Measurements from ENCODE around the gene TC2N. TPM values are rescaled to one million over a fixed set of nuclear protein-coding genes. Genes with fewer than 3 reads are reported as not detected.
A peak's percentile ranks its signal among the peaks of the same experiment; 100 is the strongest.
"Not testable (repeated sequence)": the region's sequence is repeated elsewhere in the genome, so short reads cannot be mapped to it uniquely, and the experiment has no call there.

Gene TC2N
- total RNA-seq, 2 experiments from 2014 or later = 61.7 to 66.2 TPM

GRCh38 chr14:91875525-91876286, 8.4 kb upstream of the TC2N start:
- CTCF ChIA-PET = interaction anchor here (0.5 to 3.4 kb wide), 3 partner anchors 12 to 35 kb away, joined by 3 to 12 read pairs (median 8); no protein-coding TSS in a partner anchor
- H3K27ac Mint-ChIP-seq = no peak overlapping the region
- no peaks in the 10 kb centered on the region for H3K27me3 Mint-ChIP-seq (ENCODE audit: low read depth)

GRCh38 chr14:91873471-91874415, 6.4 kb upstream of the TC2N start:
- CTCF ChIA-PET = interaction anchor here (1.2 to 3.4 kb wide), 7 partner anchors 9 to 123 kb away, joined by 3 to 13 read pairs (median 5); no protein-coding TSS in a partner anchor
- Mint-ChIP-seq H3K9me3 (no peaks in the 10 kb centered on the region), H3K27me3 (ENCODE audit: low read depth) (no peaks in the 10 kb centered on the region), H3K4me3 (peak overlapping the region; percentile 57), H3K36me3 (ENCODE audit: low read depth) (no peaks in the 10 kb centered on the region), H3K27ac (peak overlapping the region; percentile 74), H3K4me1 (ENCODE audit: low read depth) (peaks cover 80% of the 10 kb centered on the region)
- intact Hi-C loops (cut with micrococcal nuclease) = loop anchor here (1.0 to 5.0 kb wide), 7 partner anchors 15 to 779 kb away; partner anchors contain the start of genes PPP4R3A and TRIP11
- DNase-seq = peak; percentile 91

More at GRCh38 chr14:91875525-91876286, 8.4 kb upstream of the TC2N start:
- Mint-ChIP-seq H3K9me3 (no peaks in the 10 kb centered on the region), H3K4me1 (ENCODE audit: low read depth) (peaks cover 76% of the 10 kb centered on the region), H3K4me3 (no peak overlapping the region), H3K36me3 (ENCODE audit: low read depth) (no peaks in the 10 kb centered on the region)
- no peak for DNase-seq
- intact Hi-C loops (cut with micrococcal nuclease) = no loop called here

GRCh38 chr14:91872517-91873470, 5.5 kb upstream of the TC2N start:
- Mint-ChIP-seq H3K4me1 (ENCODE audit: low read depth) (peaks cover 87% of the 10 kb centered on the region), H3K9me3 (no peaks in the 10 kb centered on the region), H3K27me3 (ENCODE audit: low read depth) (no peaks in the 10 kb centered on the region), H3K4me3 (peak overlapping the region; percentile 57), H3K27ac (peak overlapping the region; percentile 74), H3K36me3 (ENCODE audit: low read depth) (no peaks in the 10 kb centered on the region)
- CTCF ChIA-PET = interaction anchor here (1.0 to 3.4 kb wide), 7 partner anchors 9 to 124 kb away, joined by 3 to 13 read pairs (median 4); no protein-coding TSS in a partner anchor
- peak; percentile 53 for DNase-seq
- intact Hi-C loops (cut with micrococcal nuclease) = loop anchor here (1.0 to 5.0 kb wide), 7 partner anchors 14 to 780 kb away; partner anchors contain the start of genes PPP4R3A and TRIP11

GRCh38 chr14:91872011-91872501, 4.7 kb upstream of the TC2N start:
- Mint-ChIP-seq H3K36me3 (ENCODE audit: low read depth) (no peaks in the 10 kb centered on the region), H3K27ac (peak overlapping the region; percentile 74), H3K4me1 (ENCODE audit: low read depth) (peaks cover 87% of the 10 kb centered on the region), H3K9me3 (no peaks in the 10 kb centered on the region), H3K4me3 (peak overlapping the region; percentile 57), H3K27me3 (ENCODE audit: low read depth) (no peaks in the 10 kb centered on the region)
- peak; percentile 71 for DNase-seq
- CTCF ChIA-PET = interaction anchor here (0.9 to 3.4 kb wide), 7 partner anchors 9 to 124 kb away, joined by 3 to 13 read pairs (median 3); no protein-coding TSS in a partner anchor
- intact Hi-C loops (cut with micrococcal nuclease) = loop anchor here (2.0 to 5.0 kb wide), 6 partner anchors 13 to 780 kb away; partner anchors contain the start of genes PPP4R3A and TRIP11

GRCh38 chr14:91871401-91871800, 4.1 kb upstream of the TC2N start:
- H3K4me3 Mint-ChIP-seq; DNase-seq; H3K27me3 Mint-ChIP-seq (ENCODE audit: low read depth); H3K36me3 Mint-ChIP-seq (ENCODE audit: low read depth); H3K9me3 Mint-ChIP-seq: not testable (repeated sequence)
- H3K4me1 Mint-ChIP-seq (ENCODE audit: low read depth) = peaks cover 83% of the 10 kb centered on the region
- H3K27ac Mint-ChIP-seq = peak overlapping the region; percentile 74
- intact Hi-C loops (cut with micrococcal nuclease) = loop anchor here (2.0 to 5.0 kb wide), 5 partner anchors 171 to 781 kb away; partner anchors contain the start of genes PPP4R3A and TRIP11
- CTCF ChIA-PET = interaction anchor here (0.9 to 3.3 kb wide), 3 partner anchors 12 to 28 kb away, joined by 3 to 13 read pairs (median 5); no protein-coding TSS in a partner anchor

- Mint-ChIP-seq H3K4me1 (ENCODE audit: low read depth) (peaks cover 83% of the 10 kb centered on the region), H3K27ac (peak overlapping the region; percentile 96), H3K27me3 (ENCODE audit: low read depth) (no peaks in the 10 kb centered on the region), H3K36me3 (ENCODE audit: low read depth) (no peaks in the 10 kb centered on the region), H3K4me3 (peak overlapping the region; percentile 66), H3K9me3 (no peaks in the 10 kb centered on the region)
- no peak for DNase-seq
- intact Hi-C loops (cut with micrococcal nuclease) = loop anchor here (1.0 to 5.0 kb wide), 6 partner anchors 35 to 781 kb away; partner anchors contain the start of genes PPP4R3A and TRIP11
- CTCF ChIA-PET = no interaction called here
Observed at GRCh38 chr14:91870890-91871289, 3.6 kb upstream of the TC2N start.

- no peaks in the 10 kb centered on the region for H3K9me3 Mint-ChIP-seq
- no peaks in the 10 kb centered on the region for H3K27me3 Mint-ChIP-seq (ENCODE audit: low read depth)
Observed at GRCh38 chr14:91870001-91870400, 2.7 kb upstream of the TC2N start.

GRCh38 chr14:91869556-91869955, 2.2 kb upstream of the TC2N start:
- CTCF ChIA-PET = interaction anchor here (1.1 to 1.4 kb wide), 2 partner anchors 11 kb away, joined by 3 to 5 read pairs; no protein-coding TSS in a partner anchor
- intact Hi-C loops (cut with micrococcal nuclease) = loop anchor here (5.0 kb wide), 1 partner anchor 622 kb away; no protein-coding TSS in a partner anchor
- Mint-ChIP-seq H3K36me3 (ENCODE audit: low read depth) (no peaks in the 10 kb centered on the region), H3K4me3 (peak overlapping the region; percentile 66), H3K27ac (peak overlapping the region; percentile 96), H3K4me1 (ENCODE audit: low read depth) (peaks cover 85% of the 10 kb centered on the region), H3K27me3 (ENCODE audit: low read depth) (no peaks in the 10 kb centered on the region), H3K9me3 (no peaks in the 10 kb centered on the region)
- no peak for DNase-seq

More at GRCh38 chr14:91870001-91870400, 2.7 kb upstream of the TC2N start:
- Mint-ChIP-seq H3K36me3 (ENCODE audit: low read depth) (no peaks in the 10 kb centered on the region), H3K4me1 (ENCODE audit: low read depth) (peaks cover 82% of the 10 kb centered on the region), H3K4me3 (peak overlapping the region; percentile 66), H3K27ac (peak overlapping the region; percentile 96)
- CTCF ChIA-PET = interaction anchor here (1.1 to 1.4 kb wide), 2 partner anchors 10 to 11 kb away, joined by 3 to 5 read pairs; no protein-coding TSS in a partner anchor
- intact Hi-C loops (cut with micrococcal nuclease) = loop anchor here (1.0 to 5.0 kb wide), 6 partner anchors 34 to 782 kb away; partner anchors contain the start of genes PPP4R3A and TRIP11
- DNase-seq = peak; percentile 87

- CTCF ChIA-PET = interaction anchor here (0.6 to 1.6 kb wide), 3 partner anchors 14 to 45 kb away, joined by 3 to 6 read pairs (median 3); no protein-coding TSS in a partner anchor
- Mint-ChIP-seq H3K36me3 (ENCODE audit: low read depth) (no peaks in the 10 kb centered on the region), H3K4me1 (ENCODE audit: low read depth) (peaks cover 75% of the 10 kb centered on the region), H3K9me3 (no peaks in the 10 kb centered on the region), H3K27me3 (ENCODE audit: low read depth) (no peaks in the 10 kb centered on the region), H3K27ac (peak overlapping the region; percentile 96), H3K4me3 (peak overlapping the region; percentile 73)
- intact Hi-C loops (cut with micrococcal nuclease) = loop anchor here (5.0 kb wide), 1 partner anchor 619 kb away; no protein-coding TSS in a partner anchor
- DNase-seq = no peak
Observed at GRCh38 chr14:91866511-91867295, 633 bp downstream of the TC2N start.

- no peaks in the 10 kb centered on the region for H3K27me3 Mint-ChIP-seq (ENCODE audit: low read depth)
- no peaks in the 10 kb centered on the region for H3K9me3 Mint-ChIP-seq
- intact Hi-C loops (cut with micrococcal nuclease) = loop anchor here (5.0 kb wide), 1 partner anchor 619 kb away; no protein-coding TSS in a partner anchor
- H3K4me1 Mint-ChIP-seq (ENCODE audit: low read depth) = peaks cover 75% of the 10 kb centered on the region
- CTCF ChIA-PET = interaction anchor here (0.6 to 1.6 kb wide), 2 partner anchors 13 to 25 kb away, joined by 3 to 6 read pairs; no protein-coding TSS in a partner anchor
- H3K27ac Mint-ChIP-seq = peak overlapping the region; percentile 96
- no peaks in the 10 kb centered on the region for H3K36me3 Mint-ChIP-seq (ENCODE audit: low read depth)
- H3K4me3 Mint-ChIP-seq = peak overlapping the region; percentile 73
- DNase-seq = peak; percentile 63
Observed at GRCh38 chr14:91866061-91866460, 1.3 kb downstream of the TC2N start.

All from activated naive CD4-positive, alpha-beta T cell treated with anti-CD3 and anti-CD28 coated beads for 36 hours (primary cell).